MM.1S (cell line): ENCODE data around the gene DNAH8.

Source experiments
- CTCF ChIP-seq: fragments of 300-600 bp; sonication (generic); IDR thresholded peaks from 2 replicates; pipeline ENCODE4 v1.5.1; 2016; ENCODE audit warnings: antibody characterized with exemption, low read length, mixed read lengths
- EZH2 ChIP-seq: fragments of 300-600 bp; sonication (generic); optimal IDR thresholded peaks from 2 replicates; pipeline ENCODE3; 2017; ENCODE audit warnings: low read depth, mild to moderate bottlenecking, antibody characterized with exemption, low read length, mixed read lengths
- EZH2phosphoT487 ChIP-seq: fragments of 300-600 bp; sonication (generic); IDR thresholded peaks from 2 replicates; pipeline ENCODE4 v1.6.1; 2018; ENCODE audit warnings: antibody characterized with exemption, low read length

- TF ChIP-seq EZH2phosphoT487, result no peak
- TF ChIP-seq CTCF, result no peak
- no peak for TF ChIP-seq EZH2
Measured at GRCh38 chr6:38783443-38784228, 68.5 kb downstream of the DNAH8 start.
